A673 (cell line): ENCODE measurements around the gene SPTBN2. TPM values are rescaled to one million over a fixed set of nuclear protein-coding genes. Genes with fewer than 3 reads are reported as not detected.
A peak's percentile ranks its signal among the peaks of the same experiment; 100 is the strongest.

Experiments used
- BruUV-seq: library from RNA; stranded (reverse); fragments of 400-500 nt; replicated peaks from 2 replicates; lab custom pipeline; 2021; lab: Mats Ljungman, UMichigan
- CTCF ChIA-PET: fragments of 300-600 bp; sonication (Branson Sonifier 250); formaldehyde crosslinking; loops from one replicate; lab custom pipeline; 2022; ENCODE audit warnings: antibody characterized with exemption; lab: Charles Lee
- POLR2A ChIA-PET: fragments of 300-600 bp; sonication (Branson Sonifier 250); formaldehyde crosslinking; loops from one replicate; lab custom pipeline; 2022; ENCODE audit warnings: antibody characterized with exemption; ENCODE audit not compliant: low non-redundant PET; lab: Charles Lee
- DNase-seq: peaks from one replicate; pipeline ENCODE4 v3.0.0-alpha.2; 2015; ENCODE audit warnings: low spot score
- H3K27ac ChIP-seq: fragments of 200-600 bp; sonication (generic); 2 replicates; pipeline ENCODE4 v1.5.1; 2016; ENCODE audit warnings: mixed run types, low read depth, mild to moderate bottlenecking, mixed read lengths, antibody characterized with exemption, low read length; ENCODE audit not compliant: poor library complexity, severe bottlenecking
- H3K27me3 ChIP-seq: fragments of 200-600 bp; sonication (generic); replicated peaks from 2 replicates; pipeline ENCODE4 v1.6.1; 2017; ENCODE audit warnings: mixed run types, low read depth, mild to moderate bottlenecking, mixed read lengths, antibody characterized with exemption, low read length; ENCODE audit not compliant: insufficient read depth, poor library complexity
- H3K36me3 ChIP-seq: fragments of 200-600 bp; sonication (generic); 2 replicates; pipeline ENCODE4 v1.6.1; 2016; ENCODE audit warnings: mixed run types, mild to moderate bottlenecking, mixed read lengths, antibody characterized with exemption, low read length; ENCODE audit not compliant: insufficient read depth, poor library complexity, severe bottlenecking
- H3K4me1 ChIP-seq: fragments of 200-600 bp; sonication (generic); 2 replicates; pipeline ENCODE4 v1.6.1; 2017; ENCODE audit warnings: mixed run types, mild to moderate bottlenecking, mixed read lengths, antibody characterized with exemption, low read length; ENCODE audit not compliant: insufficient read depth, poor library complexity, severe bottlenecking
- H3K4me3 ChIP-seq: fragments of 200-600 bp; sonication (generic); 2 replicates; pipeline ENCODE4 v1.5.1; 2016; ENCODE audit warnings: low read depth, mixed run types, mild to moderate bottlenecking, mixed read lengths, low read length; ENCODE audit not compliant: poor library complexity, severe bottlenecking
- H3K9me3 ChIP-seq: fragments of 200-600 bp; sonication (generic); 2 replicates; pipeline ENCODE4 v1.6.1; 2016; ENCODE audit warnings: mixed run types, low read depth, mild to moderate bottlenecking, mixed read lengths, antibody characterized with exemption, low read length; ENCODE audit not compliant: poor library complexity, severe bottlenecking
- EZH2 ChIP-seq: fragments of 200-600 bp; sonication (generic); IDR thresholded peaks from 2 replicates; pipeline ENCODE4 v1.6.1; 2017; ENCODE audit warnings: borderline replicate concordance, low read depth, mild to moderate bottlenecking, mixed read lengths, antibody characterized with exemption, low read length; ENCODE audit not compliant: poor library complexity, severe bottlenecking
- intact Hi-C: fragments of 100-400 bp; cut with micrococcal nuclease; formaldehyde crosslinking; loops from one replicate; pipeline ENCODE4 v1.10.0; 2022; ENCODE audit not compliant: unreplicated experiment
- total RNA-seq: library from RNA; stranded (reverse); gene quantifications from 2 replicates; pipeline ENCODE4 v1.2.3, GENCODE V29; 2021
- TF ChIP-seq, protein P1 (sequence below): fragments of 300-800, 200-600 bp; sonication (generic); conservative IDR thresholded peaks from 2 replicates; pipeline ENCODE4 v1.5.1; 2017; ENCODE audit warnings: low read depth, mild to moderate bottlenecking, antibody characterized with exemption, low read length, moderate library complexity, mixed read lengths

Gene SPTBN2
- total RNA-seq, 1 experiment from 2014 or later: 21.1 TPM

DNA sequence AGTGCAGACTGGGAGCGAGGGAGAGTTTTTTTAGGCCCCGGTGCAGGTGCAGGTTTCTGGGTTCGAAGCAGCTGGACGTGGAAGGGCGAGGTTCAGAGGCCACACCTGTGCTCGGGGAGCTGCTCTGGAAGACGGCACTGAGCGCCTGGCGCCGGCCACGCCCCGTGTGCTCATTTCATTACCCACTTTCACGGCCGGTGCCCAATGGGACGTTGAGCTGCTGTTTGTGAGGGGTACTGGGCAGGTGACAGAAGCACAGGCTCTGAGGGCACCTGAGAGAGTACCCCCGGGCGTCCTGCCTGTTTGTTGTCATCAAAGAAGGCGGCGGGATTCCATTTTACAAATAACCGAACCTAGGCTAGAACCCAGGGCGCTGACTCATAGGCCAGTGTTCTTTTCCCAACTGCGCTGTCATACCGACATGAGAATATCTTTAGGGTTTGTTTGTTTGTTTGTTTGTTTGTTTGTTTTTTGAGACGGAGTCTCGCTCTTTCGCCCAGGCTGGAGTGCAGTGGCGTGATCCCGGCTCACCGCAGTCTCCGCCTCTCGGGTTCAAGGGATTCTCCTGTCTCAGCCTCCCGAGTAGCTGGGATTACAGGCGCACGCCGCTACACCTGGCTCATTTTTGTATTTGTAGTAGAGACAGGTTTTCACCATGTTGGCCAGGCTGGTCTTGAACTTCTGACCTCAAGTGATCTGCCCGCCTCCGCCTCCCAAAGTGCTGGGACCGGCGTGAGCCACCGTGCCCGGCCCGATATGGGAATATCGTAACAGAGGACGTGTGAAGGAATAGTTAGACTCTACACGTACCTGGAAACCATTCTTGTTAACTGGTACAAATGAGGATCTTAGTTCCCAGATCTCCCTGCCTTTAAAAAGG lies 16.6 kb upstream of the SPTBN2 start:
- DNase-seq: no peak
- Histone ChIP-seq H3K4me1 (peaks cover 25% of the 10 kb centered on the region), H3K9me3 (no peaks in the 10 kb centered on the region), H3K36me3 (no peaks in the 10 kb centered on the region), H3K4me3 (peak overlapping the region; percentile 97), H3K27ac (peak overlapping the region; percentile 93), H3K27me3 (no peaks in the 10 kb centered on the region)
- CTCF ChIA-PET: no interaction called here
- intact Hi-C loops: no loop called here
- TF ChIP-seq, protein P1, sequence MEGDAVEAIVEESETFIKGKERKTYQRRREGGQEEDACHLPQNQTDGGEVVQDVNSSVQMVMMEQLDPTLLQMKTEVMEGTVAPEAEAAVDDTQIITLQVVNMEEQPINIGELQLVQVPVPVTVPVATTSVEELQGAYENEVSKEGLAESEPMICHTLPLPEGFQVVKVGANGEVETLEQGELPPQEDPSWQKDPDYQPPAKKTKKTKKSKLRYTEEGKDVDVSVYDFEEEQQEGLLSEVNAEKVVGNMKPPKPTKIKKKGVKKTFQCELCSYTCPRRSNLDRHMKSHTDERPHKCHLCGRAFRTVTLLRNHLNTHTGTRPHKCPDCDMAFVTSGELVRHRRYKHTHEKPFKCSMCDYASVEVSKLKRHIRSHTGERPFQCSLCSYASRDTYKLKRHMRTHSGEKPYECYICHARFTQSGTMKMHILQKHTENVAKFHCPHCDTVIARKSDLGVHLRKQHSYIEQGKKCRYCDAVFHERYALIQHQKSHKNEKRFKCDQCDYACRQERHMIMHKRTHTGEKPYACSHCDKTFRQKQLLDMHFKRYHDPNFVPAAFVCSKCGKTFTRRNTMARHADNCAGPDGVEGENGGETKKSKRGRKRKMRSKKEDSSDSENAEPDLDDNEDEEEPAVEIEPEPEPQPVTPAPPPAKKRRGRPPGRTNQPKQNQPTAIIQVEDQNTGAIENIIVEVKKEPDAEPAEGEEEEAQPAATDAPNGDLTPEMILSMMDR: no peak
- TF ChIP-seq EZH2: no peak
- BruUV-seq: no TSS peak
- POLR2A ChIA-PET: no interaction called here

DNA sequence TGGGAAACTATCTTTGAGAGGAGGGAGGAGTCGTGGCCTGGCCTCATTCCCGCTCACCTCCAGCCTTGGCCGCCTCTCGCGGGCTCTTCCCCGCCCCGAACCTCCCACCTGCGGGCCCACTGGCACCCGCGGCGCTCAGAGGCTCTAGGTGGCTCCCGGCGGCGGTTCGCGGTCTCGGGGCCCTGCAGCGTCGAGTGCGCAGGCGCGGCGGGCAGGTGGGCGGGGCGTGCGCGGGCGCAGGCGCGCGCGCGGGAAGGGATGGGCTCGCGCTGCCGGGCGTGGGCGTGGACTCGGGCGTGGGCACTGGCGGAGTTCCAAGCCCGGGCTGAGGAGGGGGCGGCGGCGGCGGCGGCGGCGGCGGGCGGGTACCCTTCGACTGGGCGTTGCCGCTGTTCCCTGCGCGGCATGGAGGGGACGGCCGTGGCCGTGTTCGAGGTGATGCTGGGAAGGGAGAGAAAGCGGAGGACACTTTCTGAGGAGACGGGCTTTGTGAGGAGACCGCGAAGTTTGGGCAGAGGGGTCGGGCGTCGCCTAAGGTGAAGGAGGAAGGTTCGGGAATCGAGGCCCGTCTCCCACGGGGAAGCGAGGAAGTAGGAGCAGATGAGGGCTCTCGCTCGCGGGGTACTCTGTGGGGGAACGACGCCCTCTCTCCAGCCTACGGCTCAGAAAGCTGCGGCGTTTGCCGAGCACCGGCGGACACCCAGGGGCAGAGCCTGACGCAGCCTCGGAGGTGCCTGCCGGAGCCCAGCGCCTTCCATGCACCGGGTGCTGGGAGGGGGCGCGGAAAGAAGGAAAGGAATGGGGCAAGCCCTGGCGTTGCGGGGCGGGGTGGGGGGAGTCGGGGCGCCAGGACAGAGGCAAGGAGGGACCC lies 15.7 kb upstream of the SPTBN2 start:
- POLR2A ChIA-PET: no interaction called here
- intact Hi-C loops: no loop called here
- no peaks in the 10 kb centered on the region for H3K9me3 ChIP-seq
- CTCF ChIA-PET: no interaction called here
- BruUV-seq: no TSS peak
- peaks cover 25% of the 10 kb centered on the region for H3K4me1 ChIP-seq
- peak overlapping the region; percentile 97 for H3K4me3 ChIP-seq
- no peaks in the 10 kb centered on the region for H3K27me3 ChIP-seq
- peak overlapping the region; percentile 93 for H3K27ac ChIP-seq
- H3K36me3 ChIP-seq: no peaks in the 10 kb centered on the region
- no peak for TF ChIP-seq EZH2
- TF ChIP-seq, protein P1: no peak
- DNase-seq: peak; percentile 93

DNA sequence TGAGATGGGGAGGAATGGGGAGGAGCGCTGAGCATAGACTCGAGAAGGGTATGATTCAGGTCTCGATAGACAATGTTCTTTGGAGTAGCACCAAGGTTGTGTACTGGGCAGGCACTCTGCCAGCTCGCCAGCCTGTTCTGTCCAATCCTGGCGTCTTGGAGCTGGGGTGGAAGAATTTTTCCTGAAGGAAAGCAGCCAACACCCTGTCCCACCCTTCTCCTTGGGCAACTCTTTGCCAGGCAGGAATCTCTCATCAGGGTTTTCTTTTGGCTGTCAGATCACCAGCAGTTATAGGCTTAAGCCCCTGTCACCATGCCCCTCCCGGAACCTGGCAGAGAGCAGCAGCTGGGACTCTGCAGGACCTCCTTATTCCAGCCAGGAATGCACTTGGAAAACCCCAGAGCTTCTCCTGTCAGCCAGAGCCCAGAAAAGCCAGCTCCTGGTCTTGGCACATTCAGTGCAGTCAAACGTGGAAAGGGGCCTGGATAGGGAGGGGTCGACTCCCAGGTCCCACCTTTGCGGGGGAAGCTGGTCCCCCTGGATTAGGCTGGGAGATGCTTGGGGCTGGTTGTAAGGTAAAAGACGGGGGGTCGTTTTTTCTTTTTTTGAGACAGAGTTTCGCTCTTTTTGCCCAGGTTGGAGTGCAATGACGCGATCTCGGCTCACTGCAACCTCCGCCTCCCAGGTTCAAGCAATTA lies 14.4 kb upstream of the SPTBN2 start:
- TF ChIP-seq, protein P1: no peak
- no peak for TF ChIP-seq EZH2

More for the DNA sequence above, 14.4 kb upstream of the SPTBN2 start:
- Histone ChIP-seq H3K36me3 (no peaks in the 10 kb centered on the region), H3K4me3 (peak overlapping the region; percentile 97), H3K27me3 (no peaks in the 10 kb centered on the region), H3K27ac (no peak overlapping the region), H3K9me3 (no peaks in the 10 kb centered on the region), H3K4me1 (peaks cover 15% of the 10 kb centered on the region)
- no TSS peak for BruUV-seq
- intact Hi-C loops: no loop called here
- no peak for DNase-seq
- ChIA-PET POLR2A (interaction anchor here (0.7 kb wide), 1 partner anchor 503 kb away, joined by 3 read pairs; no protein-coding TSS in a partner anchor), CTCF (no interaction called here)
